Cardiac muscle cell (in vitro differentiated cells and primary cell): Measurements from ENCODE around the gene HPSE2. TPM values are rescaled to one million over a fixed set of nuclear protein-coding genes. Genes with fewer than 3 reads are reported as not detected.

Experiments
- DNase-seq, 2 donors: peaks; one replicate each; pipeline versions ENCODE4 v3.0.0 to v3.0.0-alpha.2; 2010 to 2017; ENCODE audit warnings: low read depth in 1 of 2, low spot score in 1 of 2
- H3K27ac ChIP-seq: fragments of 200-600 bp; sonication (generic); 2 replicates; pipeline ENCODE4 v1.5.1; 2016
- H3K27me3 ChIP-seq: fragments of 200-600 bp; sonication (generic); 2 replicates; pipeline ENCODE4 v1.6.0; 2016; ENCODE audit warnings: control low read depth
- H3K36me3 ChIP-seq: fragments of 200-600 bp; sonication (generic); 2 replicates; pipeline ENCODE4 v1.5.1; 2016; ENCODE audit warnings: control low read depth
- H3K4me1 ChIP-seq: fragments of 200-600 bp; sonication (generic); 2 replicates; pipeline ENCODE4 v1.8.1; 2017; ENCODE audit warnings: low read depth, mild to moderate bottlenecking, mixed run types
- H3K4me3 ChIP-seq: fragments of 200-600 bp; sonication (generic); 2 replicates; pipeline ENCODE4 v1.5.1; 2016; ENCODE audit warnings: mild to moderate bottlenecking
- H3K9me3 ChIP-seq: fragments of 200-600 bp; sonication (generic); 2 replicates; pipeline ENCODE4 v1.5.1; 2017; ENCODE audit warnings: low read depth, mild to moderate bottlenecking, control low read depth
- CTCF ChIP-seq: IDR thresholded peaks from 2 replicates; pipeline ENCODE4 v1.5.1; 2012; ENCODE audit warnings: low read depth, mild to moderate bottlenecking, low read length
- polyA plus RNA-seq: library from polyadenylated mRNA; unstranded; fragments of >200 nt; fragmentation: Nextera tagmentation; extraction: Ambion mirVana; gene quantifications from 2 replicates; pipeline ENCODE4 v1.2.1, GENCODE V29; 2016
- total RNA-seq: library from RNA; depleted of rRNA; stranded (reverse); fragments of >200 nt; gene quantifications from 2 replicates; pipeline ENCODE4 v1.2.3, GENCODE V29; 2016

HPSE2 gene
- total and polyA plus RNA-seq, 2 experiments from 2014 or later, result 0.87 to 6.1 TPM

- H3K9me3 ChIP-seq, result no peaks in the 10 kb centered on the region
- DNase-seq, result peak in 1 of 2 donors; percentile 36
- H3K27me3 ChIP-seq, result no peaks in the 10 kb centered on the region
- no peaks in the 10 kb centered on the region for H3K4me1 ChIP-seq
- TF ChIP-seq CTCF, result no peak
- no peak overlapping the region for H3K27ac ChIP-seq
- H3K4me3 ChIP-seq, result no peak overlapping the region
- no peaks in the 10 kb centered on the region for H3K36me3 ChIP-seq
Observed at GRCh38 chr10:98488669-98489430, 746.8 kb downstream of the HPSE2 start.

GRCh38 chr10:98487649-98488048, 748.0 kb downstream of the HPSE2 start:
- Histone ChIP-seq H3K36me3 (no peaks in the 10 kb centered on the region), H3K27ac (no peak overlapping the region), H3K27me3 (no peaks in the 10 kb centered on the region), H3K4me1 (no peaks in the 10 kb centered on the region), H3K4me3 (no peak overlapping the region), H3K9me3 (no peaks in the 10 kb centered on the region)
- no peak for TF ChIP-seq CTCF
- DNase-seq, result no peak

- Histone ChIP-seq H3K36me3 (no peaks in the 10 kb centered on the region), H3K27me3 (no peaks in the 10 kb centered on the region), H3K9me3 (no peaks in the 10 kb centered on the region), H3K27ac (no peak overlapping the region), H3K4me1 (no peaks in the 10 kb centered on the region), H3K4me3 (no peak overlapping the region)
- TF ChIP-seq CTCF, result no peak
- peak in 1 of 2 donors; percentile 43 for DNase-seq
Observed at GRCh38 chr10:98486421-98486820, 749.2 kb downstream of the HPSE2 start.

GRCh38 chr10:98485959-98486358, 749.7 kb downstream of the HPSE2 start:
- H3K27ac ChIP-seq, result no peak overlapping the region
- H3K4me1 ChIP-seq, result no peaks in the 10 kb centered on the region
- no peaks in the 10 kb centered on the region for H3K9me3 ChIP-seq
- TF ChIP-seq CTCF, result no peak
- H3K4me3 ChIP-seq, result no peak overlapping the region
- no peaks in the 10 kb centered on the region for H3K36me3 ChIP-seq
- no peaks in the 10 kb centered on the region for H3K27me3 ChIP-seq
- DNase-seq, result peak in 1 of 2 donors; percentile 17

GRCh38 chr10:98483658-98484057, 752.0 kb downstream of the HPSE2 start:
- no peaks in the 10 kb centered on the region for H3K36me3 ChIP-seq
- no peak for DNase-seq
- no peak for TF ChIP-seq CTCF
- no peak overlapping the region for H3K4me3 ChIP-seq
- H3K4me1 ChIP-seq, result no peaks in the 10 kb centered on the region
- H3K9me3 ChIP-seq, result no peaks in the 10 kb centered on the region
- H3K27ac ChIP-seq, result no peak overlapping the region
- H3K27me3 ChIP-seq, result no peaks in the 10 kb centered on the region
